H1 (cell line): ENCODE results near the gene ACTR2. TPM values are rescaled to one million over a fixed set of nuclear protein-coding genes. Genes with fewer than 3 reads are reported as not detected.

ENCODE experiments used
- CTCF ChIA-PET: fragments of 300-600 bp; sonication (Branson Sonifier 250); formaldehyde crosslinking; loops from one replicate; lab custom pipeline; 2021; ENCODE audit not compliant: partially characterized antibody; lab: Charles Lee
- POLR2A ChIA-PET: fragments of 300-600 bp; sonication (Branson Sonifier 250); formaldehyde crosslinking; loops from one replicate; lab custom pipeline; 2021; ENCODE audit warnings: inconsistent platforms; ENCODE audit not compliant: partially characterized antibody; lab: Charles Lee
- DNase-seq, 2 experiments: peaks; one replicate each; pipeline versions ENCODE4 v3.0.0 to v3.0.0-alpha.2; 2010 to 2022; ENCODE audit warnings: low spot score in 2 of 2, low read depth in 1 of 2, mixed read lengths in 1 of 2
- FAIRE-seq: peaks from 2 replicates; lab custom pipeline; 2011; peaks lifted over from hg19 to GRCh38; lab: Jason Lieb, UNC
- H2AFZ ChIP-seq: 2 replicates; pipeline ENCODE4 v1.8.1; 2012; ENCODE audit warnings: low read length, inconsistent platforms
- H2AK5ac ChIP-seq: 2 replicates; pipeline ENCODE4 v1.6.1; 2013; ENCODE audit warnings: low read depth, low read length
- H2BK120ac ChIP-seq: replicated peaks from 2 replicates; pipeline ENCODE3; 2013; ENCODE audit warnings: low read depth, low read length, inconsistent platforms
- H2BK12ac ChIP-seq: 2 replicates; pipeline ENCODE4 v1.6.1; 2013; ENCODE audit warnings: low read depth, low read length
- H2BK15ac ChIP-seq: 2 replicates; pipeline ENCODE4 v1.6.1; 2013; ENCODE audit warnings: low read length
- H2BK20ac ChIP-seq: 2 replicates; pipeline ENCODE4 v1.6.1; 2013; ENCODE audit warnings: low read length
- H2BK5ac ChIP-seq: 2 replicates; pipeline ENCODE4 v1.6.1; 2013; ENCODE audit warnings: low read depth, low read length
- H3K14ac ChIP-seq: 2 replicates; pipeline ENCODE4 v1.6.1; 2013; ENCODE audit warnings: inconsistent platforms; ENCODE audit not compliant: insufficient read length
- H3K18ac ChIP-seq: 2 replicates; pipeline ENCODE4 v1.6.1; 2013; ENCODE audit warnings: low read length; ENCODE audit errors: extremely low read depth
- H3K23ac ChIP-seq: 2 replicates; pipeline ENCODE4 v1.6.1; 2013; ENCODE audit warnings: inconsistent platforms; ENCODE audit not compliant: insufficient read length
- H3K23me2 ChIP-seq: 2 replicates; pipeline ENCODE4 v1.6.1; 2013; ENCODE audit warnings: low read depth, low read length
- H3K27ac ChIP-seq: 2 replicates; pipeline ENCODE4 v1.6.1; 2011; ENCODE audit warnings: low read depth, low read length, inconsistent platforms
- H3K27me3 ChIP-seq, 4 experiments: replicated peaks in 1 of 4; 1 replicate in 1 of 4; 2 replicates in 3 of 4; pipeline versions ENCODE4 v1.6.1 to v1.8.1; 2011 to 2013; ENCODE audit warnings: low read length in 3 of 4, mild to moderate bottlenecking in 3 of 4, inconsistent platforms in 2 of 4, mixed read lengths in 2 of 4, moderate library complexity in 1 of 4; ENCODE audit not compliant: control insufficient read depth in 3 of 4, insufficient read depth in 3 of 4; ENCODE audit errors: extremely low read depth in 1 of 4
- H3K36me3 ChIP-seq, 4 experiments: 2 replicates each; pipeline versions ENCODE4 v1.6.1 to v1.8.1; 2011 to 2013; ENCODE audit warnings: mild to moderate bottlenecking in 4 of 4, low read length in 3 of 4, moderate library complexity in 2 of 4, control low read depth in 1 of 4, inconsistent platforms in 1 of 4; ENCODE audit not compliant: insufficient read depth in 4 of 4, control insufficient read depth in 2 of 4
- H3K4ac ChIP-seq: replicated peaks from 2 replicates; pipeline ENCODE3; 2013; ENCODE audit warnings: low read length, low read depth, mixed read lengths, inconsistent platforms; ENCODE audit not compliant: insufficient read length
- H3K4me1 ChIP-seq, 4 experiments: replicated peaks in 1 of 4; 1 replicate in 1 of 4; 2 replicates in 3 of 4; pipeline versions ENCODE4 v1.6.1 to v1.8.1; 2011 to 2013; ENCODE audit warnings: low read length in 3 of 4, inconsistent platforms in 2 of 4, mixed read lengths in 1 of 4; ENCODE audit not compliant: insufficient read depth in 4 of 4, control insufficient read depth in 3 of 4
- H3K4me2 ChIP-seq, 2 experiments: 2 replicates each; pipeline versions ENCODE4 v1.6.1 to v1.8.1; 2011 to 2013; ENCODE audit warnings: low read depth in 2 of 2, low read length in 2 of 2, control low read depth in 1 of 2, inconsistent platforms in 1 of 2, mild to moderate bottlenecking in 1 of 2; ENCODE audit not compliant: insufficient read depth in 1 of 2
- H3K4me3 ChIP-seq, 4 experiments: fragments of 200-600, 300-600 bp in 1 of 4; sonication (generic), shearing (Covaris generic), sonication (Bioruptor Twin) in 1 of 4; 2 replicates each; pipeline versions ENCODE4 v1.5.1 to v1.8.1; 2011 to 2016; ENCODE audit warnings: low read length in 4 of 4, low read depth in 3 of 4, control low read depth in 2 of 4, inconsistent platforms in 2 of 4, mild to moderate bottlenecking in 2 of 4, mixed read lengths in 1 of 4, moderate library complexity in 1 of 4; ENCODE audit not compliant: insufficient read depth in 2 of 4; ENCODE audit errors: extremely low read depth in 1 of 4
- H3K56ac ChIP-seq: replicated peaks from 2 replicates; pipeline ENCODE3; 2013; ENCODE audit warnings: low read depth, mild to moderate bottlenecking, mixed read lengths, low read length, inconsistent platforms; ENCODE audit not compliant: insufficient read length
- H3K79me1 ChIP-seq: 2 replicates; pipeline ENCODE4 v1.6.1; 2013; ENCODE audit warnings: low read depth, low read length, control low read depth
- H3K79me2 ChIP-seq, 2 experiments: 2 replicates each; pipeline versions ENCODE4 v1.6.1 to v1.8.1; 2012 to 2013; ENCODE audit warnings: low read length in 2 of 2, mild to moderate bottlenecking in 2 of 2, inconsistent platforms in 1 of 2; ENCODE audit not compliant: insufficient read depth in 2 of 2, control insufficient read depth in 1 of 2
- H3K9ac ChIP-seq, 4 experiments: replicated peaks in 1 of 4; 1 replicate in 1 of 4; 2 replicates in 3 of 4; pipeline versions ENCODE4 v1.6.1 to v1.8.1; 2011 to 2013; ENCODE audit warnings: low read depth in 3 of 4, low read length in 3 of 4, control low read depth in 2 of 4, mild to moderate bottlenecking in 2 of 4, moderate library complexity in 2 of 4, inconsistent platforms in 1 of 4; ENCODE audit errors: extremely low read depth in 1 of 4
- H3K9me3 ChIP-seq, 2 experiments: 2 replicates each; pipeline versions ENCODE4 v1.6.1 to v1.8.1; 2012 to 2013; ENCODE audit warnings: mild to moderate bottlenecking in 2 of 2, moderate library complexity in 2 of 2, control low read depth in 1 of 2, inconsistent platforms in 1 of 2, low read depth in 1 of 2, low read length in 1 of 2, mixed read lengths in 1 of 2; ENCODE audit not compliant: insufficient read depth in 2 of 2
- H4K20me1 ChIP-seq, 2 experiments: replicated peaks in 1 of 2; 2 replicates each; pipeline versions ENCODE3 to v1.8.1; 2011 to 2013; ENCODE audit warnings: inconsistent platforms in 2 of 2, low read length in 2 of 2, mild to moderate bottlenecking in 1 of 2; ENCODE audit not compliant: insufficient read depth in 2 of 2, control insufficient read depth in 1 of 2
- H4K5ac ChIP-seq: 2 replicates; pipeline ENCODE4 v1.6.1; 2013; ENCODE audit warnings: low read length, low read depth, mixed read lengths, inconsistent platforms; ENCODE audit not compliant: insufficient read length
- H4K8ac ChIP-seq: 2 replicates; pipeline ENCODE4 v1.8.0; 2013; ENCODE audit warnings: mild to moderate bottlenecking, moderate library complexity, low read length, inconsistent platforms; ENCODE audit not compliant: insufficient read depth; ENCODE audit errors: extremely low read depth
- H4K91ac ChIP-seq: replicated peaks from 2 replicates; pipeline ENCODE3; 2013; ENCODE audit warnings: low read length, mixed read lengths, inconsistent platforms; ENCODE audit not compliant: insufficient read length
- ATF3 ChIP-seq: IDR thresholded peaks from 2 replicates; pipeline ENCODE4 v1.6.1; 2011; ENCODE audit warnings: low read depth, mild to moderate bottlenecking, low read length; ENCODE audit not compliant: insufficient read depth
- BACH1 ChIP-seq: IDR thresholded peaks from 2 replicates; pipeline ENCODE4 v1.6.1; 2012; ENCODE audit warnings: low read length, improper control_type of control experiment
- CTBP2 ChIP-seq: IDR thresholded peaks from 2 replicates; pipeline ENCODE4 v1.7.0; 2011; ENCODE audit warnings: borderline replicate concordance, mild to moderate bottlenecking, moderate library complexity, mixed read lengths, low read length; ENCODE audit not compliant: insufficient read depth, insufficient read length
- CTCF ChIP-seq, 3 experiments: IDR thresholded peaks; 1 replicate in 2 of 3; 2 replicates in 1 of 3; pipeline versions ENCODE4 v1.5.1 to v1.6.1; 2011; ENCODE audit warnings: low read length in 3 of 3, mild to moderate bottlenecking in 3 of 3, inconsistent platforms in 2 of 3, low read depth in 1 of 3, moderate library complexity in 1 of 3; ENCODE audit not compliant: insufficient read depth in 1 of 3; ENCODE audit errors: control extremely low read depth in 1 of 3
- HDAC2 ChIP-seq, 2 experiments: fragments of 300-600 bp in 1 of 2; sonication (generic) in 1 of 2; IDR thresholded peaks; 2 replicates each; pipeline ENCODE4 v1.6.1; 2011 to 2012; ENCODE audit warnings: low read depth in 2 of 2, low read length in 2 of 2, mild to moderate bottlenecking in 2 of 2, moderate library complexity in 2 of 2, borderline replicate concordance in 1 of 2, inconsistent platforms in 1 of 2
- HDAC6 ChIP-seq: IDR thresholded peaks from one replicate; pipeline ENCODE4 v1.7.1; 2012; ENCODE audit warnings: low read depth, mild to moderate bottlenecking, inconsistent platforms, low read length, moderate library complexity
- JUN ChIP-seq: IDR thresholded peaks from 2 replicates; pipeline ENCODE4 v1.6.1; 2011; ENCODE audit warnings: low read depth, mild to moderate bottlenecking, improper control_type of control experiment, low read length
- KDM1A ChIP-seq: fragments of 200-600, 300-600 bp; sonication (generic); IDR thresholded peaks from 2 replicates; pipeline ENCODE4 v1.7.1; 2016; ENCODE audit warnings: mild to moderate bottlenecking, low read length, borderline replicate concordance
- SP2 ChIP-seq: IDR thresholded peaks from 2 replicates; pipeline ENCODE4 v1.6.1; 2012; ENCODE audit warnings: mild to moderate bottlenecking, low read length, inconsistent platforms
- SP4 ChIP-seq: IDR thresholded peaks from 2 replicates; pipeline ENCODE4 v1.6.1; 2012; ENCODE audit warnings: low read length, inconsistent platforms
- WGBS, 2 experiments: shearing (Covaris generic) in 1 of 2; methylation state at CpG; one replicate each; pipeline versions ENCODE4 v1.1.6 to v1.1.7; 2013 to 2015; ENCODE audit warnings: low lambda C conversion rate in 2 of 2, mixed read lengths in 2 of 2, inconsistent platforms in 1 of 2, low coverage in 1 of 2, missing lambda C conversion rate in 1 of 2; ENCODE audit not compliant: insufficient replicate concordance in 2 of 2, insufficient coverage in 1 of 2, insufficient read length in 1 of 2; ENCODE audit errors: extremely low coverage in 1 of 2, missing lambda C conversion rate in 1 of 2; 5-methylcytosine and 5-hydroxymethylcytosine counted together
- polyA plus RNA-seq, 7 experiments: library from polyadenylated mRNA; depleted of rRNA in 3 of 7; stranded (reverse) in 5 of 7; unstranded in 2 of 7; fragments of >200 nt in 5 of 7; fragments of 200-250 nt in 2 of 7; gene quantifications; 1 replicate in 5 of 7; 2 replicates in 1 of 7; 4 replicates in 1 of 7; pipeline versions ENCODE4 v1.2.1 to v1.2.3, GENCODE V29; 2011 to 2013; ENCODE audit warnings: missing spikeins in 2 of 7, mixed read lengths in 2 of 7
- total RNA-seq: library from RNA; stranded (reverse); fragmentation: NEBNext Ultra II Directional; extraction: Animal tissue kit (Norgen Biotek cat#: 25700); gene quantifications from 2 replicates; pipeline ENCODE4 v1.2.1, GENCODE V29; 2021

ACTR2 gene
- total and polyA plus RNA-seq, 2 of the 8 experiments (the other 6 are each of a cell fraction or from before 2014, with no cell fraction given): 28.3 to 171 TPM

GRCh38 chr2:65231892-65232477 is 4.4 kb downstream of the ACTR2 start:
- Histone ChIP-seq H2AFZ (no peak overlapping the region), H3K36me3 (peaks cover 0 to 3% (median 0%) of the 10 kb centered on the region in 4 experiments; a peak in 1 of 8 replicates), H2BK120ac (no peak overlapping the region), H3K79me1 (no peaks in the 10 kb centered on the region), H4K91ac (no peak overlapping the region), H3K56ac (no peak overlapping the region), H3K27ac (no peak overlapping the region), H4K8ac (no peak overlapping the region), H2BK5ac (no peak overlapping the region), H3K4me1 (0 out of 7 replicates have a peak, but pooled peaks cover 0 to 3% (median 0%) of the 10 kb centered on the region in 4 experiments), H3K79me2 (peaks cover 0 to 79% of the 10 kb centered on the region in 2 experiments; a peak in 3 of 4 replicates), H3K23me2 (peaks cover 4% of the 10 kb centered on the region; the same call in 1 of the 2 replicates), H3K23ac (no peak overlapping the region), H2BK12ac (no peak overlapping the region), H3K14ac (no peak overlapping the region), H3K27me3 (no peaks in the 10 kb centered on the region), H3K4me2 (no peak overlapping the region), H3K4ac (no peak overlapping the region), H3K4me3 (no peak overlapping the region), H4K20me1 (peaks cover 0 to 6% of the 10 kb centered on the region in 2 experiments), H3K18ac (no peak overlapping the region), H3K9ac (no peak overlapping the region), H2BK20ac (no peak overlapping the region), H4K5ac (no peak overlapping the region), H3K9me3 (no peaks in the 10 kb centered on the region), H2AK5ac (no peak overlapping the region), H2BK15ac (no peak overlapping the region)
- FAIRE-seq: no peak
- ChIA-PET CTCF (interaction anchor here (0.9 kb wide), 1 partner anchor 321 kb away, joined by 4 read pairs; no protein-coding TSS in a partner anchor), POLR2A (no interaction called here)
- no peak for DNase-seq
- WGBS, 2 experiments: 88% methylated on average over 8 of the region's 8 CpGs; no CpG with 5 or more reads in 1 of the 2 experiments
- TF ChIP-seq HDAC2 (IDR thresholded peaks at IDR 0.05; ENCODE audit: borderline replicate concordance in 1 of 2, low read depth in 2 of 2, low read length in 2 of 2) (no peak), SP4 (no peak), KDM1A (no peak), ATF3 (no peak), CTCF (IDR thresholded peaks at IDR 0.05; ENCODE audit: control extremely low read depth in 1 of 3, insufficient read depth in 1 of 3, low read depth in 1 of 3, low read length in 3 of 3) (no peak), JUN (no peak), SP2 (no peak), CTBP2 (no peak), HDAC6 (no peak), BACH1 (no peak)
